H9 (cell line): Measurements from ENCODE around the gene CHRM5. TPM values are rescaled to one million over a fixed set of nuclear protein-coding genes. Genes with fewer than 3 reads are reported as not detected.

Experiments
- DNase-seq: peaks from one replicate; pipeline ENCODE4 v3.0.0-alpha.2; 2017
- H2AFZ ChIP-seq: one replicate; pipeline ENCODE4 v1.6.1; 2013; ENCODE audit warnings: mild to moderate bottlenecking, low read length, control low read depth, moderate library complexity
- H2AK5ac ChIP-seq: 2 replicates; pipeline ENCODE4 v1.6.1; 2013; ENCODE audit warnings: low read length, control low read depth, mixed read lengths; ENCODE audit not compliant: insufficient read length
- H2BK120ac ChIP-seq: one replicate; pipeline ENCODE4 v1.6.1; 2013; ENCODE audit warnings: low read depth, mild to moderate bottlenecking, low read length, control low read depth, inconsistent platforms; ENCODE audit not compliant: poor library complexity, severe bottlenecking
- H2BK12ac ChIP-seq: 2 replicates; pipeline ENCODE4 v1.6.1; 2013; ENCODE audit warnings: low read length, control low read depth, mixed read lengths, low read depth; ENCODE audit not compliant: insufficient read length
- H2BK15ac ChIP-seq: 2 replicates; pipeline ENCODE4 v1.6.1; 2013; ENCODE audit warnings: low read depth, low read length, control low read depth
- H2BK20ac ChIP-seq: one replicate; pipeline ENCODE4 v1.6.1; 2013; ENCODE audit warnings: low read depth, mild to moderate bottlenecking, low read length, control low read depth, inconsistent platforms; ENCODE audit not compliant: poor library complexity, severe bottlenecking
- H2BK5ac ChIP-seq: 2 replicates; pipeline ENCODE4 v1.6.1; 2013; ENCODE audit warnings: low read length, control low read depth, mixed read lengths; ENCODE audit not compliant: insufficient read length
- H3K14ac ChIP-seq: 2 replicates; pipeline ENCODE4 v1.6.1; 2013; ENCODE audit warnings: low read length, control low read depth; ENCODE audit not compliant: insufficient read depth
- H3K18ac ChIP-seq: 2 replicates; pipeline ENCODE4 v1.6.1; 2013; ENCODE audit warnings: low read depth, mild to moderate bottlenecking, mixed read lengths, low read length, control low read depth; ENCODE audit not compliant: insufficient read length
- H3K23ac ChIP-seq: 2 replicates; pipeline ENCODE4 v1.6.1; 2013; ENCODE audit warnings: low read length, control low read depth, mixed read lengths, low read depth; ENCODE audit not compliant: insufficient read length
- H3K23me2 ChIP-seq: 2 replicates; pipeline ENCODE4 v1.6.1; 2013; ENCODE audit warnings: low read depth, mild to moderate bottlenecking, mixed read lengths, low read length, control low read depth; ENCODE audit not compliant: insufficient read length, poor library complexity, severe bottlenecking
- H3K27ac ChIP-seq: 2 replicates; pipeline ENCODE4 v1.5.1; 2013; ENCODE audit warnings: low read length, control low read depth, mixed read lengths, low read depth; ENCODE audit not compliant: insufficient read length
- H3K27me3 ChIP-seq: 2 replicates; pipeline ENCODE4 v1.6.1; 2013; ENCODE audit warnings: low read length, control low read depth, inconsistent platforms; ENCODE audit not compliant: insufficient read depth
- H3K4ac ChIP-seq: 2 replicates; pipeline ENCODE4 v1.6.1; 2013; ENCODE audit warnings: low read depth, mild to moderate bottlenecking, control low read depth, inconsistent platforms, low read length, moderate library complexity
- H3K4me1 ChIP-seq: 2 replicates; pipeline ENCODE4 v1.6.1; 2013; ENCODE audit warnings: low read length, control low read depth, inconsistent platforms; ENCODE audit not compliant: insufficient read depth
- H3K4me2 ChIP-seq: 2 replicates; pipeline ENCODE4 v1.6.1; 2013; ENCODE audit warnings: low read length, control low read depth, mixed read lengths; ENCODE audit not compliant: insufficient read length, insufficient read depth
- H3K56ac ChIP-seq: 2 replicates; pipeline ENCODE4 v1.6.1; 2013; ENCODE audit warnings: low read depth, mild to moderate bottlenecking, mixed read lengths, low read length, control low read depth; ENCODE audit not compliant: insufficient read length
- H3K79me1 ChIP-seq: 2 replicates; pipeline ENCODE4 v1.6.1; 2013; ENCODE audit warnings: low read depth, mild to moderate bottlenecking, moderate library complexity, low read length, control low read depth, inconsistent platforms; ENCODE audit not compliant: insufficient read depth, poor library complexity, severe bottlenecking
- H3K79me2 ChIP-seq: 2 replicates; pipeline ENCODE4 v1.6.1; 2013; ENCODE audit warnings: low read length, control low read depth, inconsistent platforms; ENCODE audit not compliant: insufficient read depth
- H3K9ac ChIP-seq: 2 replicates; pipeline ENCODE4 v1.6.1; 2013; ENCODE audit warnings: low read length, control low read depth, mixed read lengths; ENCODE audit not compliant: insufficient read length; ENCODE audit errors: extremely low read depth
- H3K9me3 ChIP-seq: one replicate; pipeline ENCODE4 v1.6.1; 2013; ENCODE audit warnings: low read depth, low read length, inconsistent platforms; ENCODE audit not compliant: control insufficient read depth
- H3T11ph ChIP-seq: one replicate; pipeline ENCODE4 v1.6.1; 2013; ENCODE audit warnings: mild to moderate bottlenecking, low read length, control low read depth, inconsistent platforms
- H4K20me1 ChIP-seq: one replicate; pipeline ENCODE4 v1.6.1; 2013; ENCODE audit not compliant: control insufficient read depth, insufficient read length, insufficient read depth
- H4K5ac ChIP-seq: 2 replicates; pipeline ENCODE4 v1.6.1; 2013; ENCODE audit warnings: low read depth, mild to moderate bottlenecking, mixed read lengths, low read length, control low read depth; ENCODE audit not compliant: insufficient read length
- H4K8ac ChIP-seq: replicated peaks from 2 replicates; pipeline ENCODE4 v1.6.1; 2013; ENCODE audit warnings: low read length, control low read depth, mixed read lengths, low read depth; ENCODE audit not compliant: insufficient read length
- H4K91ac ChIP-seq: 2 replicates; pipeline ENCODE4 v1.6.1; 2013; ENCODE audit warnings: low read depth, mild to moderate bottlenecking, moderate library complexity, mixed read lengths, low read length, control low read depth; ENCODE audit not compliant: insufficient read length
- H3K27ac Mint-ChIP-seq, 3 experiments: 2 replicates in 2 of 3; 3 replicates in 1 of 3; pipeline ENCODE4 v1.8.0; 2020 to 2021; ENCODE audit warnings: mixed read lengths in 3 of 3, mild to moderate bottlenecking in 1 of 3, moderate library complexity in 1 of 3
- H3K27me3 Mint-ChIP-seq: 2 replicates; pipeline ENCODE4 v1.8.0; 2021; ENCODE audit warnings: low read depth, mild to moderate bottlenecking, moderate library complexity, mixed read lengths
- H3K36me3 Mint-ChIP-seq, 3 experiments: 2 replicates in 2 of 3; 3 replicates in 1 of 3; pipeline ENCODE4 v1.8.0; 2020 to 2021; ENCODE audit warnings: low read depth in 3 of 3, mixed read lengths in 3 of 3; ENCODE audit not compliant: insufficient read depth in 1 of 3
- H3K4me1 Mint-ChIP-seq, 2 experiments: 2 replicates each; pipeline ENCODE4 v1.8.0; 2020; ENCODE audit warnings: mixed read lengths in 2 of 2
- H3K4me3 Mint-ChIP-seq, 2 experiments: 2 replicates in 1 of 2; 3 replicates in 1 of 2; pipeline ENCODE4 v1.8.0; 2020 to 2021; ENCODE audit warnings: mild to moderate bottlenecking in 2 of 2, mixed read lengths in 2 of 2, moderate library complexity in 1 of 2
- H3K9me3 Mint-ChIP-seq, 2 experiments: 2 replicates in 1 of 2; 3 replicates in 1 of 2; pipeline ENCODE4 v1.8.0; 2020; ENCODE audit warnings: mild to moderate bottlenecking in 2 of 2, mixed read lengths in 2 of 2, moderate library complexity in 1 of 2
- CTCF ChIP-seq: fragments of 200-600 bp; sonication (generic); conservative IDR thresholded peaks from 3 replicates; pipeline ENCODE4 v1.8.0; 2021; ENCODE audit warnings: antibody characterized with exemption, mild to moderate bottlenecking
- WGBS: extraction: QIAGEN DNeasy Blood & Tissue Kit; methylation state at CpG from one replicate; pipeline ENCODE4 v1.1.7; 2013; ENCODE audit warnings: missing lambda C conversion rate, low lambda C conversion rate, mixed read lengths; ENCODE audit not compliant: insufficient read length; ENCODE audit errors: extremely low coverage; 5-methylcytosine and 5-hydroxymethylcytosine counted together
- total RNA-seq: library from RNA; stranded (reverse); gene quantifications from 2 replicates; pipeline ENCODE4 v1.2.1, GENCODE V29; 2021

CHRM5 gene
- total RNA-seq, 1 experiment from 2014 or later: not detected

- Histone ChIP-seq H3T11ph (no peak overlapping the region), H3K4me2 (no peak overlapping the region), H2BK12ac (no peak overlapping the region), H4K91ac (no peak overlapping the region), H3K18ac (no peak overlapping the region), H3K56ac (no peak overlapping the region), H4K20me1 (no peaks in the 10 kb centered on the region), H2BK5ac (no peak overlapping the region), H3K4ac (no peak overlapping the region), H3K9ac (no peak overlapping the region), H3K79me2 (no peaks in the 10 kb centered on the region), H3K27me3 (no peaks in the 10 kb centered on the region), H4K8ac (no peak overlapping the region), H3K23me2 (no peaks in the 10 kb centered on the region), H4K5ac (no peak overlapping the region), H3K79me1 (no peaks in the 10 kb centered on the region), H2BK120ac (no peak overlapping the region), H3K14ac (no peak overlapping the region), H2AFZ (no peak overlapping the region), H3K9me3 (no peaks in the 10 kb centered on the region), H3K27ac (no peak overlapping the region), H2BK20ac (no peak overlapping the region), H2AK5ac (no peak overlapping the region), H3K23ac (no peak overlapping the region), H3K4me1 (no peaks in the 10 kb centered on the region), H2BK15ac (no peak overlapping the region)
- no peak for TF ChIP-seq CTCF
- Mint-ChIP-seq H3K27ac (no peak overlapping the region), H3K4me3 (no peak overlapping the region), H3K9me3 (no peaks in the 10 kb centered on the region), H3K36me3 (no peaks in the 10 kb centered on the region), H3K4me1 (no peaks in the 10 kb centered on the region), H3K27me3 (no peaks in the 10 kb centered on the region)
- DNase-seq: no peak
- no CpG with 5 or more reads among the region's 3 CpGs for WGBS
Observed at GRCh38 chr15:34059946-34060345, 91.6 kb downstream of the CHRM5 start.
